Activated CD4-positive, alpha-beta T cell treated with anti-CD3 and anti-CD28 coated beads, Interleukin-2, amount 50 U/mL, for 24 hours (primary cell): Measurements from ENCODE around the gene RNF126.
A peak's percentile ranks its signal among the peaks of the same experiment; 100 is the strongest.
"Not testable (repeated sequence)": the region's sequence is repeated elsewhere in the genome, so short reads cannot be mapped to it uniquely, and the experiment has no call there.

Experiments
- DNase-seq, 2 donors: peaks; one replicate each; pipeline ENCODE4 v3.0.0-alpha.2; 2020; ENCODE audit warnings: low read depth in 1 of 2, low spot score in 1 of 2

RNF126 gene

DNA sequence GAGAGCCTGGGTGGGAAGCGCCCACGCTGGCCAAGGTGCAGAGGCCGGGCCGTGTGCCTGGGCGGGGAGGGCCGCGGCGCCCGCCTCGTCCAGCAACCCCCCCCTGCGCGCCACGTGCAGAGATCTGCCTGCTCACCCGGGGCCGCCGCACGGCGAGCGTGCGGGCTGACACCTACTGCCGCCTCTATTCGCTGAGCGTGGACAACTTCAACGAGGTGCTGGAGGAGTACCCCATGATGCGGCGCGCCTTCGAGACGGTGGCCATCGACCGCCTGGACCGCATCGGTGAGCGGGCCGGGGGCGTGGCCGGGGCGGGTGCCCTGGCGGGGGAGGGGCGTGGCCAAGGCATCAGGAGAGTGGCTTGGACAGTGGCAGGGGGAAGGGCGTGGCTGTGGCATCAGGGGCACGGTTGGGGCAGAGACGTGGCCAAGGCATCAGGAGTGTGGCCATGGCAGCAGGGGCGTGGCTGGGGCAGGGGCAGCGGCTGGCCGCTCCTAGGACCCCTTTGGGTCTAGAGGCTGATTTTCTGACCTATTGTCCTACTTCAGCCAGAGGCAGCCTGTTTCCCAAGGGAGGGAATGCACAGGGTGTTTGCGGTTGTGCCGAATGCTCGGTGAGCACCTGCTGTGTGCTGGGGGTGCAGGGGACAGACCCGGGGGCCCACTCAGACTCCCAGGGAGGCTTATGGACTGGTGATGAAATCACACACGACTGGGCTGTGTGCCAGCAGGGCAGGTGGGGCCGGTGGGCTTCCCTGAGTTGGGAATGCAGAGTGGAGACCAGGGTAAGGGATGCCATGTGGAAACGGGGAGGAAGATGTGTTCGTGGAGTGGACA lies 49.1 kb downstream of the RNF126 start:
- DNase-seq, result no peak

DNA sequence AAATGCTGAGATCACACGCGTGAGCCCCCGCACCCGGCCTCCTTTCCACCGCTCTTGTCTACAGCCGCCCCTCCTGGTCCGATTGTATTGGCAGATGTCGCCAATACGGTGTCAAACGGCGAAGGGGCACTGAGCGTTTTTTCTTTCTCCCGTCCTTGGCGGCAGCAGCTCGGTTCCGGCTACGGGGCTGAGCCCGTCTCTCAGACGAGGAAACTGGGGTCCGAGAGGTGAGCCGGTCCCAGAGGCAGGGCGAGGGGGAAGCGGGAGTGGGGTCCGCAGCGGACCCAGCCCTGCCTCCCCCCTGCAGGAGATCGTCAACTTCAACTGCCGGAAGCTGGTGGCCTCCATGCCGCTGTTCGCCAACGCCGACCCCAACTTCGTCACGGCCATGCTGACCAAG lies 50.1 kb downstream of the RNF126 start:
- no peak for DNase-seq

- DNase-seq, result peak; percentile 33 to 69
Measured at GRCh38 chr19:611481-611868, 51.5 kb downstream of the RNF126 start.

- peak in 1 of 2 donors; percentile 36 for DNase-seq
Measured at GRCh38 chr19:610801-611480, 52.1 kb downstream of the RNF126 start.

GRCh38 chr19:610071-610800 lies 52.8 kb downstream of the RNF126 start:
- no peak for DNase-seq

- no peak for DNase-seq
Measured at GRCh38 chr19:609004-609346, 54.0 kb downstream of the RNF126 start.

DNA sequence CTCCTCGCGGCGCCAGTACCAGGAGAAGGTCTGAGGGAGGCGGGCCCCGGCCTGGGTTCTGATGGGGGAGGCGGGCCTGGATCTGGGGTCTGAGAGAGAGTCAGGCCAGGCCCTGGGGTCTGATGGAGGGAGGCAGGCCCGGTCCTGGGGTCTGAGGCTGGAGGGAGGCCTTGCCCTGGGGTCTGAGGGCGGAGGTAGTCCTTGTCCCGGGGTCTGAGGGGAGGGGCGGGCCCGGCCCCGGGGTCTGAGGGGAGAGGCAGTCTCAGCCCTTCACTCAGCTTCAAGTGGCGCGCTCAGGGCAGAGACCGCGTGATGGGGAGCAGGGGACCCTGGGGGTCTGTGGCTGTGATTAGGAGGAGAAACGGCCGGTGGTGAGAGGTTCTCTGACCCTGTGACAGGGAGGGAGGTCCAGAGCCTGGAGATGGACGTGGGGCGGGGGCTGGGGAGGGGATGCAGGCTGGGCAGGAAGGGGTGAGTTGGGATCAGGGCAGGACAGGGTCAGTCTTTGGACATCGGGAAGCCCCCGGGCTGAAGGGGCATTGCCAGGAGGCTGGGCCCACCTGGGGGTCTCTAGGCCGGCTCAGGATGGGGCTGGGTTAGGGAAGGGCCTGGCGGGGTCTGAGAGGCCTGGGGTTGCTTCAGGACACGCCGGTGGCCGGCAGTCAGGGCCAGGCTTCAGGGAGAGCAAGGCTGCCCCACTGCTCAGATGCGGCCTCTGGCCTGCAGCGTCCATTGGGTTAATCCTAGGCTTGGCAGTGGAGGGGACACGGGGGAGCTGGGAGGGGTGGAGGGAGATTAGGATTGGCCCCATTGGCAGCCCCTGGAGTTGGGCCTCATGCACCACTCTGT lies 54.6 kb downstream of the RNF126 start:
- no peak for DNase-seq

GRCh38 chr19:607301-608154 lies 55.5 kb downstream of the RNF126 start:
- DNase-seq, result no peak

DNA sequence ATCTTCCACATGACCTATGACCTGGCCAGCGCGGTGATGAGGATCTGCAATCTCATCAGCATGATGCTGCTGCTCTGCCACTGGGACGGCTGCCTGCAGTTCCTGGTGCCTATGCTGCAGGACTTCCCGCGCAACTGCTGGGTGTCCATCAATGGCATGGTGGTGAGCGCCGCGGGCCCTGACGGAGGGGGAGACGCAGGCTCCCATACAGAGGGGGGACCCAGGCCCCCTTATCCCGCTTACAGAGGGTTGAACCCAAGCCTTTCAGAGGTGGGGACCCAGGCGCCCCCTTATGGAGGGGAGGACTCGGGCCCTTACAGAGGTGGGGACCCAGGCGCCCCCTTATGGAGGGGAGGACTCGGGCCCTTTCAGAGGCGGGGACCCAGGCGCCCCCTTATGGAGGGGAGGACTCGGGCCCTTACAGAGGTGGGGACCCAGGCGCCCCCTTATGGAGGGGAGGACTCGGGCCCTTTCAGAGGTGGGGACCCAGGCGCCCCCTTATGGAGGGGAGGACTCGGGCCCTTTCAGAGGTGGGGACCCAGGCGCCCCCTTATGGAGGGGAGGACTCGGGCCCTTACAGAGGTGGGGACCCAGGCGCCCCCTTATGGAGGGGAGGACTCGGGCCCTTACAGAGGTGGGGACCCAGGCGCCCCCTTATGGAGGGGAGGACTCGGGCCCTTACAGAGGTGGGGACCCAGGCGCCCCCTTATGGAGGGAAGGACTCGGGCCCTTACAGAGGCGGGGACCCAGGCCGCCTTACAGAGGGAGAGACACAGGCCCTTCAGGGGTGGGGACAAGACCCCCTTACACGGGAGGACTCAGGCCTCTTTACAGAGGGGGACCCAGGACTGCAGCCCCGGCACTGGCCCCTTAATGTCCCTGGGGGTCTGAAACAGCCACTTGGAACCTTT lies 57.7 kb downstream of the RNF126 start:
- DNase-seq, result not testable (repeated sequence)

GRCh38 chr19:604355-604754 lies 58.7 kb downstream of the RNF126 start:
- DNase-seq, result no peak

DNA sequence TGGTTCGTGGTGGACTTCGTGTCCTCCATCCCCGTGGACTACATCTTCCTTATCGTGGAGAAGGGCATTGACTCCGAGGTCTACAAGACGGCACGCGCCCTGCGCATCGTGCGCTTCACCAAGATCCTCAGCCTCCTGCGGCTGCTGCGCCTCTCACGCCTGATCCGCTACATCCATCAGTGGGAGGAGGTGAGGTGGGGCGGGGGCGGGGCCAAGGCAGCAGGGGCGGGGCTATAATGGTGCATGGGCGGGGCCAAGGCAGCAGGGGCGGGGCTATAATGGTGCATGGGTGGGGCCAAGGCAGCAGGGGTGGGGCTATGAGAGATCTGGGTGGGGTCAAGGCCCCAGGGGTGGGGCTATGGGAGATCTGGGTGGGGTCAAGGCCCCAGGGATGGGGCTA lies 59.2 kb downstream of the RNF126 start:
- DNase-seq, result not testable (repeated sequence)

GRCh38 chr19:603302-603639 lies 59.7 kb downstream of the RNF126 start:
- DNase-seq, result not testable (repeated sequence)

GRCh38 chr19:602391-603301 lies 60.4 kb downstream of the RNF126 start:
- DNase-seq, result no peak

DNA sequence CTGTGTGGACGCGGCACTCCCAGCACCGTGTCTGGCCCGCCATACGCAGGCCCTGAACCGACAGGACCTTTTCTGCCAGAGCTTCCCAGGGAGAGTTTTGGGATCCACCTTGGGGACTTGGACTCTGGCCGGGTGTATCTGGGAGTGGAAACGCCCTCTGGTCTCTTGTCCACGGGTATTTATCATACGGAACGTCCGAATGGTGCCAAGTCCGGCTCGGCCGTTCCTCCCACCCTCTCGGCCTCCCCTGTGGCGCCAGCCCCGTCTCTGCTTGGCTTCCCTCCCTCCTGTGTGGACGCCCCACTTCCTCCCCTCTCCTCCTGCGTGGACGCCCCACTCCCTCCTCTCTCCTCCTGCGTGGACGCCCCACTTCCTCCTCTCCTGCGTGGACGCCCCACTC lies 61.2 kb downstream of the RNF126 start:
- DNase-seq, result no peak

GRCh38 chr19:601310-601709 lies 61.7 kb downstream of the RNF126 start:
- DNase-seq, result no peak
